ENCODE data around the gene UNC45B.

DNA sequence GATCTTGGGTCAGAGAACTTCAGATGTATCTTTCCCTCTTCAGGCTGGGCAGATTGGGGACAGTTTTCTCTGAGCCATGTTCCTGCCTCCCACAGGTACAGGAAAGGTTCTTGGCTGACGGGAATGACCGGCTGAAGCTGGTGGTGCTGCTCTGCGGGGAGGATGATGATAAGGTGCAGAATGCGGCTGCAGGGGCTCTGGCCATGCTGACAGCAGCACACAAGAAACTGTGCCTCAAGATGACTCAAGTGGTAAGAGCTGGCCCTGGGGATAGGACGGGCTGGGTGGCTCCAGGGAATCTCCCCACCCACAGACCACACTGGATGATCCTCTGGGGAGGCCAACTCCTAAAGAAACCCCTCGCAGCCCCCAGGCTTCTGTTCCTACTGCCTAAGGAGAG is 35.7 kb downstream of the UNC45B start:
- TF ChIP-seq, protein P1, sequence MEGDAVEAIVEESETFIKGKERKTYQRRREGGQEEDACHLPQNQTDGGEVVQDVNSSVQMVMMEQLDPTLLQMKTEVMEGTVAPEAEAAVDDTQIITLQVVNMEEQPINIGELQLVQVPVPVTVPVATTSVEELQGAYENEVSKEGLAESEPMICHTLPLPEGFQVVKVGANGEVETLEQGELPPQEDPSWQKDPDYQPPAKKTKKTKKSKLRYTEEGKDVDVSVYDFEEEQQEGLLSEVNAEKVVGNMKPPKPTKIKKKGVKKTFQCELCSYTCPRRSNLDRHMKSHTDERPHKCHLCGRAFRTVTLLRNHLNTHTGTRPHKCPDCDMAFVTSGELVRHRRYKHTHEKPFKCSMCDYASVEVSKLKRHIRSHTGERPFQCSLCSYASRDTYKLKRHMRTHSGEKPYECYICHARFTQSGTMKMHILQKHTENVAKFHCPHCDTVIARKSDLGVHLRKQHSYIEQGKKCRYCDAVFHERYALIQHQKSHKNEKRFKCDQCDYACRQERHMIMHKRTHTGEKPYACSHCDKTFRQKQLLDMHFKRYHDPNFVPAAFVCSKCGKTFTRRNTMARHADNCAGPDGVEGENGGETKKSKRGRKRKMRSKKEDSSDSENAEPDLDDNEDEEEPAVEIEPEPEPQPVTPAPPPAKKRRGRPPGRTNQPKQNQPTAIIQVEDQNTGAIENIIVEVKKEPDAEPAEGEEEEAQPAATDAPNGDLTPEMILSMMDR (IDR thresholded peaks at IDR 0.05) = no peak
- TF ChIP-seq POLR2A (IDR thresholded peaks at IDR 0.05) = no peak
